Spleen (tissue), 7 donors: ENCODE results near the gene STMN3.
"Not testable (repeated sequence)": the region's sequence is repeated elsewhere in the genome, so short reads cannot be mapped to it uniquely, and the experiment has no call there.

Source experiments
- CTCF ChIP-seq, 11 experiments: fragments of 200-600 bp in 7 of 11; fragments of 450-650 bp in 4 of 11; sonication (generic) in 4 of 11; IDR thresholded peaks in 8 of 11; conservative IDR thresholded peaks in 3 of 11; 1 replicate in 7 of 11; 2 replicates in 4 of 11; pipeline versions ENCODE4 v1.4.0 to v1.8.0; 2016 to 2021; ENCODE audit warnings: antibody characterized with exemption in 11 of 11, inconsistent platforms in 4 of 11, mild to moderate bottlenecking in 1 of 11
- POLR2A ChIP-seq, 3 donors: fragments of 450-650 bp; IDR thresholded peaks; one replicate each; pipeline ENCODE4 v1.5.1; 2017; ENCODE audit warnings: antibody characterized with exemption in 3 of 3, mild to moderate bottlenecking in 1 of 3
- POLR2AphosphoS5 ChIP-seq, 3 donors: sonication (generic); formaldehyde crosslinking; IDR thresholded peaks; one replicate each; pipeline ENCODE4 v1.5.1; 2017; ENCODE audit warnings: antibody characterized with exemption in 3 of 3
- donor health status: DM: no; HTN: no; CAD: no; lungs with moderate emphysema.
- donor health status: DM: no; HTN: no; CAD: no.
- donor health status: DM: no; HTN: no; CAD: no.

GRCh38 chr20:63601679-63602078 is 51.5 kb downstream of the STMN3 start:
- TF ChIP-seq CTCF (IDR thresholded peaks at IDR 0.05 in 8 of 11, conservative IDR thresholded peaks at IDR 0.05 in 3 of 11); POLR2A (IDR thresholded peaks at IDR 0.05); POLR2AphosphoS5 (IDR thresholded peaks at IDR 0.05): not testable (repeated sequence)
